EL (cell line): ENCODE data around the gene CHKA.

ENCODE experiments used
- DNase-seq: peaks from one replicate; pipeline ENCODE4 v3.0.0-alpha.2; 2016

Gene CHKA

DNA sequence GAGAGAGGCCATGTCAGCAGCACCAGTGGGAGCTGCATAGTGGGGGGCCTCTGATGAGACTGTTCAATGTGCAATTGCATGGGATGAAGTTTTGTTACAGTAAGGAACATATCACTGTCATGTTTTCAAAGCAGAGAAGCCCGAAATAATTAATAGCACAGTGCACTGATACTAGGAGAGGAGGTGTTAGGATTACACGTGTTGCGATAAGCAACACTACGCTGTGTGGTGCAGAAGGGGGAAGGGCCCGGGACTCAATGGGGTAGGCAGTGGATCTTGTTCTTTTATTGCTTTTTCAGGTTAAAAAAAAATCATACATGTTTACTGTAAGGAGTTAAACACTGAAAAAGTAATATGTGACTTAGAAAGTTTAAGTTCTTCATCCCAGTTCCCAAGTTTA is 53.2 kb downstream of the CHKA start:
- DNase-seq, result no peak

DNA sequence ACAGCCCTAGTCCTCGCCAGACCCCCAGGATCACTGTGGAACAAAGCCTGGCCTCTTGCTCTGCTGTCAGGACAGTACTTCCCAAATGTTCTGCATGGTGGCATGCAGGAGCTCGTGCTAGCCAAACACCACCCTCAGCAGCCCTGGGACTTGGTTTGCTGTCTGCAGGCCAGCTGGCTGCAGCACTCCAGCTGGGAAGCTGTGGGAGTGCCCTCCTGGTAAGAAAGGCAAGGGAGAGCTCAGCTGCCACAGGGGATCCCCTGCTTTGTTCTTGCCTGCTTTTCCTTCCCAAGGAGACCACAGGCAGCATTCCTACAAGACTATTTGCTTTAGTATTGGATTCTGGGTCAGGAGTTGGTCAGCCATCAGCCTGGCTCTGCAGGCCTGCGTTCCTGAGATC is 54.4 kb downstream of the CHKA start:
- no peak for DNase-seq

DNA sequence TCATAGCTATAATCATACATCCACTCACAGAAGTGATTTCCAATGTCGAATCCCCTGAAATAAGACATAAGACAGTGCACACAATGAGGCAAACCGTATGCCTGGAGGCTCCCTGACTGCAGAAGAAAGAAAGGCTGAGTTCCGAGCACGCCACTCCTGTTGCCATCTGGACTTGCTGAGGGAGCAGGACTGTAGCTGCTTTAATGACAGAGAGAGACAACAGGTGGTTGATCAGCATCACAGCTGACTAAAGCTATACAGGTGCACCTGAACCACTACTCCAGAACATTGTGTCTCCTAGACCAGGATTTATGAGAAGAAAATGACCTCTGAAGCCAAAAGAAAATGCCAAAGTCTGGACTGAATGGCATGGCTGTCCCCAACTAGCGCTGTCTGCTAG is 55.3 kb downstream of the CHKA start:
- no peak for DNase-seq

DNA sequence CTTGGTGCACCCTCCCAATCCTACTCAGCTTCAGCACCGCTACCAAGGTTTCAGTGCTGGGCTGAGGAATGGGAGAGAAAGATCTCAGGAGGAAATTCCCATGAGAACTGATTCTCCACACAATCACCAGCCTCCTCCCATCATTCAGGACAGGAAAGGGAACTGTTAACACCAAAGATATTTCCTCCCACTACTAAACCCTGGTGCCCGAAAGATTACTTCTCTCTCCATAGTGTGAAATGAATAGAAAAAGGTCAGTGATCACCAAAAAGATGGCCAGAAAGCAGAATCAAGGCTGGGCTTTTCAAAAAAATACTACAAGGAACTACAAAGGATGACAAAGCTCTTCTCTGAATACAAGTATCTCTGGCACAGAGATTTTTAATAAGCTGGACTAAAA is 56.3 kb downstream of the CHKA start:
- no peak for DNase-seq

DNA sequence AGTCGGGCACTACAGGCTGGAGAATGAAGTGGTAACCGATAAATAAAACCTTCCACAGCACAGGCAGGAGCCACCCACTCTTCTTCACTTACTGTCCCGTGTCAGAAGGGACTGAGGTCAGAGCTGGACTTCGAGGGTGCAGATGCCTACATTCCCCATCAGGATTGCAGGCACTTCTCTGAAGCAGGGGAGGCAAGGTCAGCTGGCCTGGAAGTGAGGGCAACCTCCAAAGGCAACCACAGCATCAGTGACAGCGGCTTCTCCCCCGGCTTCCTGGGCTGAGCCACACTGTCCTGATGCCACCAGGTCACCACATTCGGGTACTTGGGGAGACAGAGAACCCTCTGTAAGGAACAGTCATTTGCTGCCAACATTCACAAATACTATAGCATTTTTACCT is 59.7 kb downstream of the CHKA start:
- DNase-seq, result no peak

DNA sequence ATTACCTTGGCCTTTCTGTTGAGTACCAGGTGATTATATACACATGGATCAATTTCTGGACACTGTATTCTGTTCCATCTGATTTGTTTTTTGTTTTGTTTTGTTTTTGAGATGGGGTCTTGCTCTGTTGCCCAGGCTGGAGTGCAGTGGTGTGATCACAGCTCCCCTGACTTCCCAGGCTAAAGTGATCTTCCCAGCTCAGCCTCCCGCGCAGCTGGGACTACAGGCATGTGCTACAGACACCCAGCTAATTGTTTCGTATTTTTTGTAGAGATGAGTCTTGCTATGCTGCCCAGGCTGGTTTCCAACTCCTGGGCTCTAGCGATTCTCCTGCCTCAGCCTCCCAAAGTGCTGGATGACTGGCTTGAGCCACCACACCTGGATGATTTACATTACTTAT is 63.4 kb downstream of the CHKA start:
- no peak for DNase-seq

DNA sequence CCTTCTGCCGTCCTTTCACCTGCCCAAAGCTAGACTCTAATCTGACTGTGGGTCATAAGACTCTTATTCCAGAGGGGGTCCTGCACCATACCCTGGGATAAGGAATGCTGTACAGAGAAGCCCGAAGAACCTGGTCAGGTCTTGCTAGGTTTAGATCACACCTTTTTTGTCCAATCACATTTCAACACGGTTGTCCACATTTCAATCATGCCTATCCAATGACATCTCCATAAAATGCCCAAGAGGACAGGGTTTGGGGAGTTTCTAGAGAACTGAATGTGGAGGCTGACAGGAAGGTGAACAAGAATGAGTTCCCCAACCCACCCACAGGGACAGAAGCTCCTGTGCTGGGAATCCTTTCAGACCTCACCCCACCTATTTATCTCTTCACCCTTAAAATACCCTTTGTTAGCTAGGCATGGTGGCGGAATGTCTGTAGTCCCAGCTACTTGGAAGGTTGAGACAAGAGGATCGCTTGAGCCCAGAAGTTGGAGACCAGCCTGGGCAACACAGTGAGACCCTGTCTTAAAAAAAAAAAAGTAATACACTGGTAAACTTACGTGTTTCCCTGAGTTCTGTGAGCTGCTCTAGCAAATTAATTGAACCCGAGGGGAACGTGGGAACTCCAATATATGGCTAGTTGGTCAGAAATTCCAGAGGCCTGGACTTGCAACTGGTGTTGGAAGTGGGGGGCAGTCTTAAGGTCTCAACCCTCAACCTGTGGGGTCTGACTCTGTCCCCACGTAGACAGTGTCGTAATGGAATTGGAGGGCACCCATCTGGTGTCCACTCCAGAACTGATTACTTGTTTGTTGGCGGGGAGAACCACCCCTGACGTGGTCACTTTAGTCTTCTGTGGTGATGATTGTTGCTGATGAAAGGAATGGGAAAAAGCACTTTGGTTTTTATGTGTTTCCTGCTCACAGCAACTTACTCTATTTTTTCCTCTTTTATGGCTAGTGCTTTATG is 64.6 kb downstream of the CHKA start:
- no peak for DNase-seq

DNA sequence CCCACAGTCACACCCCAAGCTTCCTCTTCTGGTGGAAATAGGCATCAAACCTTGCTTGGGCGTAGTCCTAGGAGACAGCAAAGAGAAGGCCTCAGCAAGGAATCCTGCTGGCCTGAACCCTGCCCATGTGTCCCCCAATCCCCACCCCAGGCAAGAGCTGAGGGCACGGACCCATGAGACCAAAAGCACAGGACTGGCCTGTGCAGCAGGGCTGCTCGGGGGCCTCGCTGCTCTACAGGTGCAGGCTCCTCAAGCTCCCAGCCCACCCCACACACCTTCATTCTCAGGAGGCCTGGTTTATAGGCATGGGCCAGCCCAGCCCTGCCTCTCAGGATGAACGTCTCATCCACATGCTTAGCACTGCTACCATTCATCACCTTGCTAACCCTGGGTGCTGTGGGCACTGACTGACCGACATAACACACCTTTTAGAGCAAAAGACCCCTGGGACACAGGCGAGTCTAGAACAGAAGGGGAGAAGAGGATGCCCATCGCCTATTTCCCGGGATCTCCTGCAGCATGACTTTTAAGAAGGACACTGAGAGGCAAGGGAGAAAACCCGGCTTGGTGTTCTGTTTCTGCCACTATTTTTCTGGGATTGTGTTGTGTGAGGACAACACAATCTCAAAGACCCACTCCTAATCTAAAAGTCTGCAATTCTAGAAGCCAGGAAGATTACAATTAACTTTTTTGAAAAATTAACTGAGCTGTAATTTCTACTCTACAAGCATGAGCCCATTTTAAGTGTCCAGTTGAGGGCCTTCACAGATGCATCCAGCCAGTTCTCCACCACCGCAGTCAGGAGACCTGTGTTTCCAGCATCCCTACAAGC is 67.0 kb downstream of the CHKA start:
- DNase-seq, result no peak

DNA sequence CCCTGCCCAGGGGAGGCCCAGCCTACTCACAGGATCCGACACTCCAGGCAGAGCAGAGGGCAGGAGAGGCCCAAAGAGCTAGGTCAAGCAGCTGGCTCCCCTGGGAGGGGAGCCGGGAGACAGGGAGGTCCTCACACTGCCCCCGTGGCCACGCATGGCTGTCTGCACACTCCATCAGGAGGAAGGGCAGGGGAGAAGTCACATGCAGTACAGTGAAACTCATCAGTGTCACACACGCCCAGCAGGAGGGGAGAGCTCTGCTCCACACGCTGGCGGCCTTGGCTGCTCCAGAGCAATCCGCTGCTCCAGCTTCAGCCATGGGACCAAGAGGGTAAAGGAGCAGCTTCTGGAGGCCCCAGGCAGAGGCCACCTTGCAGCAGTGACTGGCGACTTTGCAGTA is 68.1 kb downstream of the CHKA start:
- no peak for DNase-seq

DNA sequence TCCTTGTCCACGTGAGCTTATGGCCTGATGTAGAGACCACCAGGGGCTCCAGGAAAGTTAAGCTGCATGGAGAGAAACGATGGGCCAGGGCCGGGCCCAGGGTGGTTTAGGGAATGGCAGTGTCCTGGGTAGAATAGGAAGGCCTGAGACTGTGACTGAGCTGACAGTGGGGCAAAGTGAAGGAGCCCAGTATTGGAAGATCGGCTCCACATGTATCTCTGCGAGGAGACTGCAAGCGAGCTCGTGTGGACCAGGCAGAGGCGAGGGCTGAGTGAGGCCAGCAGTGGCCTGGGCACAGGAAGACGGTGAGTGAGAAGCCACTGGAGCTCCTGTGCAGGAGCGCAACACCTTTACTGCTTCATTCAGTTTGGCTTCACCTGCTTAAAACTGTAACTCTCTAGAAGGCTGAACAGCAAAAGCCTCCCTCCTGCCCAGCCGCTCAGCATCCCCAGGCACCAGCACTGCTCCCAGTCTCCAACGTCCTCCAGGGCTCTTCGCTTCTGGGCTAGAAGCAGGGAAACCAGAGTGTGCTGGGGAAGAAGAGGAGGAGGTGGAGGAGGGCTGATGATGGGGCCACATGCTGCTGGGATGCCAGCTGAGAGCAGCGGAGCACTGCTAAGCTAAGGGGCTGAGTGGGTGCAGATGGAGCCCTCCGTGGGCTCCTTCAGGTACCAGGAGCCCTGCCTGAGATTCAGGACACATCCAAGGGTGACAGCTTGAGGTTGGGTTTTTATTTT is 68.9 kb downstream of the CHKA start:
- no peak for DNase-seq

DNA sequence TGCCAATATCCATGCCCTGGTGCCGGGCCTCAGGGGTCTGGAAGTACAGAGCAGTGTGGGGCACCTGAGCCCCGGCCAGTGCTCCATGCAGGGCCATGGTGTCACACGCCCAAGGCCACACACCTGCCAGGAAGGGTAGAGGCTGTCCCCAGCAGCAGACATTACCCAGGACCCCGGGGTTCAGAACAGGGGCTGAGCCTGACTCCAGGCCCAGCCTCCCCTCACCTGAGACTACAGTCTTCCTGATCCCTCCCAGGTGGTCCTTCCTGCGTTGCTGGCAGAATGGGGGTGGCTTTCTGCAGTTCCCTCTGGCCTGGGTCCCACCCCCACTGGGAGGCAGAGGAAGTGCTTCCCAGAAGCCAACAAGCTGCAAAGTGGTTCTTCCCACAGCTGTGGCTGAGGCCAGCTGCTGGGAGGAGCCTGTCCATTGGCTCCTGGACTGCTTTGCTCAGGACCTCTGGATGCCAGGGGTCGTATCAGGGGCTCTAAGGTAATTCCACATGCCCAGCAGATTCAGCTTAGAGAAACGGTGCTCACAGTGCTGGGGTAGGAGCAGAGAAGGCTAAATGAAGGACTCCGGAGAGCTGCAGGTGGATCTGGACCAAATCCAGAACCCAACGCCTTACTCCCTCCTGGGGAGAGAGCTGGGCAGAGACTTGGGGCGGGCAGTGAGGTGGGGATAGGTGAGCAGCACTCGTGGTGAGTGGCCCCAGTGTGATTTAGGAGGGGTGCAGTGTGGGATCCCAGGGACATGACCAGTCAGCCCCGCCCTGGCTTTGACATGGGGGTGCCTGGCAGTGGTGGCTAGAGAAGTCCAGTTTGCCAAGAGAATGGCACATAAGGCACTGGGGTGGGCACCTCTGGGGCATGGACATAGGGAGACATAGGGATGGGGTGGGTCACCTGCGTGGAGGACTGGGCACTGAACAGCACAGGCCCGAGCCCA is 69.7 kb downstream of the CHKA start:
- no peak for DNase-seq

DNA sequence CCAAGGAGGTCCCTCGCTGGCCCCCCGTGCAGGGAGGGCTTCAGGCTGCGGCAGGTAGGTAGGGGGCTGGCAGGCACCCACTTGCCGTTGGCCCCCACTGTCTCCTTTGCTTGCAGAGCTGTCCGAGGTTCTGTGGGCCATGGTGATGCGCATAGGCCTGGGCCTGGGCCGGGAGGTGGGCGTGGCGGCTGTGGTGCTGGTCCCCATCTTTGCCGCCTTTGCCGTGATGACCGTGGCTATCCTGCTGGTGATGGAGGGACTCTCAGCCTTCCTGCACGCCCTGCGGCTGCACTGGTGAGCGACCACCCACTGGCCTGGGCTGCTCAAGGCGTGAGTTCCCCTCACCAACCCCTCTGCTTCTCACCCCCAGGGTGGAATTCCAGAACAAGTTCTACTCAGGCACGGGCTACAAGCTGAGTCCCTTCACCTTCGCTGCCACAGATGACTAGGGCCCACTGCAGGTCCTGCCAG is 70.8 kb downstream of the CHKA start:
- DNase-seq, result no peak

DNA sequence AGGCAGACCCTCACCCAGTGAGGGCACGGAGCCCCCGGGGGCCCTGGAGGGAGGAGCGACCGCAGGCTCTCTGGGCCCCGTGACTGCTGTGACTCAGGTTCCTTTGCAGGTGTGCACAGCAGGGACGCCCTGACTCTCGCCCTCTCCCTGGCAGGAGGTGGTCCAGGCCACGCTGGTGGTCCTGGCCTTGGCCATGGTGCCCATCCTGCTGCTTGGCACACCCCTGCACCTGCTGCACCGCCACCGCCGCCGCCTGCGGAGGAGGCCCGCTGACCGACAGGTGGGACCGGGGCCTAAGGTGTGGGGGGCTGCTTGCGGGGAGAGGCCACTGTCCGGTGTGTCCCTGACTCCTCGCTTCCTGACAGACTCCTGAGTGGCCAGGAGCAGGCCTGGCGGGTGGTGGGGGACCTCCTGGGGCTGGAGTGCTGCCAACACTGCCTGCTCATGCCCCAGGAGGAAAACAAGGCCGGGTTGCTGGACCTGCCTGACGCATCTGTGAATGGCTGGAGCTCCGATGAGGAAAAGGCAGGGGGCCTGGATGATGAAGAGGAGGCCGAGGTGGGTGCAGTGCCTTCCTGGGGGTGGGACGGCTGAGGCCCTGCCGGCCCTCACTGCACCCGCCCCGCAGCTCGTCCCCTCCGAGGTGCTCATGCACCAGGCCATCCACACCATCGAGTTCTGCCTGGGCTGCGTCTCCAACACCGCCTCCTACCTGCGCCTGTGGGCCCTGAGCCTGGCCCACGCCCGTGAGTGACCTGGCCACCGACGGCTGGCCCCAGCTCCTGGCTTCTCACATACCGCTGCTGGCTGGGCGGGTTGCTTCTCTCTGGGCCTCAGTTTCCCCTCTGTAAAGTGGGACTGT is 71.4 kb downstream of the CHKA start:
- DNase-seq, result no peak

DNA sequence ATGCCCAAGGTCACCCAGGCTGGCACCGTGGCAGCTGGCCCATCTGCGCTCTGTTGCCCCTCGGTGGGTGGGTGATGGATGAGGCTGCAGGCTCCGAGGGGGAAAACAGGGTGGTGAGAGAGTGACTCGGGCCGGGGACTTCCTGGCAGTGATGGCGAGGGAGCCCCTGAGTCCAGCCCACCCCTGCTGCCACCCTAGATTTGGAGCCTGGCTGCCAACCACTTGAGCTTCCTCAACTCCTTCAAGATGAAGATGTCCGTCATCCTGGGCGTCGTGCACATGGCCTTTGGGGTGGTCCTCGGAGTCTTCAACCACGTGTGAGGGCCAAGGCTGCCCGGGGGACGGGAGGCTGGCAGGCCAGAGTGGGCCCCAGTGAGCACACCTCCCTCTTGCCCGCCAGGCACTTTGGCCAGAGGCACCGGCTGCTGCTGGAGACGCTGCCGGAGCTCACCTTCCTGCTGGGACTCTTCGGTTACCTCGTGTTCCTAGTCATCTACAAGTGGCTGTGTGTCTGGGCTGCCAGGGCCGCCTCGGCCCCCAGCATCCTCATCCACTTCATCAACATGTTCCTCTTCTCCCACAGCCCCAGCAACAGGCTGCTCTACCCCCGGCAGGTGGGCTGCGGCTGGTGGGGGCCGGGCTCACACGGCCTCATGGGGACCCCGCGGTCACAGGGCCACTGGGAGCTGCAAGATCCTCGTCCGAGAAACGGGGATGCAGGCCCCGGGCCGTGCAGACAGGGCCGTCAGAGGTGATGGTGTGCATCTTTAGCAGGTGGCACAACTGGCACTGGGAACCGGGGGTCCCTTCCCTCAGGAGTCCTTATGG is 72.3 kb downstream of the CHKA start:
- no peak for DNase-seq

DNA sequence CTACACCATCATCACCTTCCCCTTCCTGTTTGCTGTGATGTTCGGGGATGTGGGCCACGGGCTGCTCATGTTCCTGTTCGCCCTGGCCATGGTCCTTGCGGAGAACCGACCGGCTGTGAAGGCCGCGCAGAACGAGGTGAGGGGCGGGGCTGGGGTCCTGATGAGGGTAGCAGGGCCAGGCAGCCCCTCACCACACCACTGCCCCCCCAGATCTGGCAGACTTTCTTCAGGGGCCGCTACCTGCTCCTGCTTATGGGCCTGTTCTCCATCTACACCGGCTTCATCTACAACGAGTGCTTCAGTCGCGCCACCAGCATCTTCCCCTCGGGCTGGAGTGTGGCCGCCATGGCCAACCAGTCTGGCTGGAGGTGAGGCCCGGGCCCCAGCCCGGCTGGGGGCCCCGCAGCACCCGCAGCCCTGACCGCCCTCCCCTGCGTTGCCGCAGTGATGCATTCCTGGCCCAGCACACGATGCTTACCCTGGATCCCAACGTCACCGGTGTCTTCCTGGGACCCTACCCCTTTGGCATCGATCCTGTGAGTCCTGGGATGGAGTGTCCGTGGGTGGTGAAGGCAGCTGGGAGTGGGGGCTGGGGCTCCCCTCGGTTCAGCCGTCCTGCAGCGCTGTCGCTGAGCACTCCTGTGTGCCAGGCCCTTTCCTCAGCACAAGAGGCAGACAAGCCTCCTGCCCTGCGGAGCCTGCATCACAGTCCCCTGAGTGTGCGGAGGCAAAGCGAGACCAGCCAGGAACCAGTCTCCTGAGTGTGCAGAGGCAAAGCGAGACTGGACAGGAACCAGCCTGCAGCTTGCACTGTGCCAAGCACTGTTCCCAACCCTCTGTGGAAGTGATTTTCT is 73.5 kb downstream of the CHKA start:
- DNase-seq, result no peak

DNA sequence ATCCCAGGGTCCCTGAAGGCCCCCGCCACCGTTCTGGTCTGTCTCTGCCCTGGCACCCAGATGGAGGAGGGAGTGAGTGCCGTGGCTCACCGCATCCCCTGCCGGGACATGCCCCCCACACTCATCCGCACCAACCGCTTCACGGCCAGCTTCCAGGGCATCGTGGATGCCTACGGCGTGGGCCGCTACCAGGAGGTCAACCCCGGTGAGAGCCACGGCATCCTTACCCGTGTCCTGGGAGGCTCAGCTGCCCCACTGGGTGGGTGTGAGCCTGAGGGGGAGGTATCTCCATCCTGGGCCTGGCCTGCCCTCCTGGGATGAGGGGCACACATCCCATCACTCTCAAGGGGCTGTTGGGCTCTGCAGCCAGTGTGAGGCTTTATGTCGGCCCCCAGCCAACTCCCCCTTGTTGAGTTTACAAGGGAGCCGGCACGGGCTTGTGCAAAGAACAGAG is 76.3 kb downstream of the CHKA start:
- DNase-seq, result no peak

DNA sequence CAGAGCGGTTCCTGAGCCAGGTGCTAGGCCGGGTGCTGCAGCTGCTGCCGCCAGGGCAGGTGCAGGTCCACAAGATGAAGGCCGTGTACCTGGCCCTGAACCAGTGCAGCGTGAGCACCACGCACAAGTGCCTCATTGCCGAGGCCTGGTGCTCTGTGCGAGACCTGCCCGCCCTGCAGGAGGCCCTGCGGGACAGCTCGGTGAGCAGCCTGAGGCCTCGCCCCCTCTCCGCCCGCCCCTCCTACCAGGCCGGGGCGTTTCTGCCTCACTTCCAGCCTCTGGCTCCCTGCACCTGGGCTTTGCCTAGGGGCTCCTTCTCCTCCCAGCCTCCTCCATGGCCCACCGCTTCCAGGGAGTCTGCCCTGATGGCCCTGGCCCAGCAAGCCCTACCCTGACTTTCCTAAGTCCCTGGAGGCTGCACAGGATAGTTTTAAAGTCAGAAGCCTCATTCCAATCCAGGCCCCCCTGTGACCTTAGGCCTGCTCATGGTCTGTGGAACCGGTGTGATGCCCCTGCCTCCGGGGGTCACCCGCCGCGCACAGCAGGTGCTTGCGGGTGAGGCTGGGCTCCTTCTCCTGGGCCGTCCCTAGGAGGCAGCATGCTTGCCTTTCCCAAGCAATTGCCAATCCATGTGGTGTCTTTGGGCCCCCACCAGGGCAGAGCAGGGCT is 76.9 kb downstream of the CHKA start:
- no peak for DNase-seq
